ENCODE results near the gene SHISA9. TPM values are rescaled to one million over a fixed set of nuclear protein-coding genes. Genes with fewer than 3 reads are reported as not detected.

Gene SHISA9
- total RNA-seq, 2 experiments from 2014 or later: not detected

DNA sequence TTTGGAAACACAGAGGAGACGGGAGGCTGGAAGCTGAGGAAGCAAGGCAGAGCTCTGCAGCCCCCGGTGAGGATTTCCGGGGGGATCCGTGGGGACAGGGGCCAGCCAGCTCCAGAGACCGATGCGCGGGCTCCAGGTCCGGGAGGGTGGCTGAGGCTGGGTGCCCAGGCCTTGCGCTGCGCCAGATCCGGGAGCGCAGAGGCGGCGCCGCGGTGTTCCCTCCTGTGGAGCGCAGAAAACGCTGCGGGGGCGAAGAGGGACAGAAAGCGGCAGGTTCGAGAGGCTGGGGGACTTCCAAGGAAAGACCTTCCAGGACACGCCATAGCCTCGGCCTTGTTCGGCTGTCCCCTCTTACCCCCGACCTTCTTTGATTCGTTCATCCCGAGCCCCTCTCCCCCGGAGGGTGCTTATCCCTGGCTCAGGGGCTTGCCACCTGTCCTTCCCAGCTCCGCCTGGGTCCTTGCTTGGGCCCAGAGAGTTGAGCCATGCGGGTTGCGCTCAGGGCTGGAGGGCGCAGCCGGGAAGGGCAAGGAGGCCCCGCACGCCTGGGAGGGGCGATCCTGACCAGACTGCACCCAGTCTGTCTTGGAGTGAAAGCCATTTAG, 697 bp upstream of the SHISA9 start:
- intact Hi-C loops (cut with micrococcal nuclease; ENCODE audit: unreplicated experiment): no loop called here
- H3K4me3 ChIP-seq (ENCODE audit: low read depth, low read length, poor library complexity, severe bottlenecking): no peak overlapping the region
- no peak overlapping the region for H2AFZ ChIP-seq (ENCODE audit: low read length)
- H3K36me3 ChIP-seq (ENCODE audit: insufficient read depth, low read length): no peaks in the 10 kb centered on the region
- no peak for DNase-seq (ENCODE audit: low spot score)
- H3K4me1 ChIP-seq (ENCODE audit: insufficient read depth, low read length, poor library complexity, severe bottlenecking): no peaks in the 10 kb centered on the region
- POLR2A ChIA-PET: no interaction called here
- CTCF ChIA-PET (ENCODE audit: unreplicated experiment): no interaction called here
- no peaks in the 10 kb centered on the region for H3K79me2 ChIP-seq (ENCODE audit: insufficient read depth, low read depth, low read length)
- no peaks in the 10 kb centered on the region for H3K9me3 ChIP-seq (ENCODE audit: low read length)
- H3K4me2 ChIP-seq (ENCODE audit: low read length): no peak overlapping the region
- TF ChIP-seq, protein P1, sequence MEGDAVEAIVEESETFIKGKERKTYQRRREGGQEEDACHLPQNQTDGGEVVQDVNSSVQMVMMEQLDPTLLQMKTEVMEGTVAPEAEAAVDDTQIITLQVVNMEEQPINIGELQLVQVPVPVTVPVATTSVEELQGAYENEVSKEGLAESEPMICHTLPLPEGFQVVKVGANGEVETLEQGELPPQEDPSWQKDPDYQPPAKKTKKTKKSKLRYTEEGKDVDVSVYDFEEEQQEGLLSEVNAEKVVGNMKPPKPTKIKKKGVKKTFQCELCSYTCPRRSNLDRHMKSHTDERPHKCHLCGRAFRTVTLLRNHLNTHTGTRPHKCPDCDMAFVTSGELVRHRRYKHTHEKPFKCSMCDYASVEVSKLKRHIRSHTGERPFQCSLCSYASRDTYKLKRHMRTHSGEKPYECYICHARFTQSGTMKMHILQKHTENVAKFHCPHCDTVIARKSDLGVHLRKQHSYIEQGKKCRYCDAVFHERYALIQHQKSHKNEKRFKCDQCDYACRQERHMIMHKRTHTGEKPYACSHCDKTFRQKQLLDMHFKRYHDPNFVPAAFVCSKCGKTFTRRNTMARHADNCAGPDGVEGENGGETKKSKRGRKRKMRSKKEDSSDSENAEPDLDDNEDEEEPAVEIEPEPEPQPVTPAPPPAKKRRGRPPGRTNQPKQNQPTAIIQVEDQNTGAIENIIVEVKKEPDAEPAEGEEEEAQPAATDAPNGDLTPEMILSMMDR (conservative IDR thresholded peaks at IDR 0.05; ENCODE audit: low read length): no peak
- TF ChIP-seq EZH2phosphoT487 (IDR thresholded peaks at IDR 0.05; ENCODE audit: borderline replicate concordance, low read depth, low read length): no peak
- H3K27ac ChIP-seq (ENCODE audit: low read depth, low read length, poor library complexity, severe bottlenecking): no peak overlapping the region
- no peaks in the 10 kb centered on the region for H3K9me2 ChIP-seq (ENCODE audit: insufficient read depth, low read length)
- no TSS peak for BruUV-seq (replicated peaks)
- no peaks in the 10 kb centered on the region for H4K20me1 ChIP-seq (ENCODE audit: insufficient read depth, low read length)

DNA sequence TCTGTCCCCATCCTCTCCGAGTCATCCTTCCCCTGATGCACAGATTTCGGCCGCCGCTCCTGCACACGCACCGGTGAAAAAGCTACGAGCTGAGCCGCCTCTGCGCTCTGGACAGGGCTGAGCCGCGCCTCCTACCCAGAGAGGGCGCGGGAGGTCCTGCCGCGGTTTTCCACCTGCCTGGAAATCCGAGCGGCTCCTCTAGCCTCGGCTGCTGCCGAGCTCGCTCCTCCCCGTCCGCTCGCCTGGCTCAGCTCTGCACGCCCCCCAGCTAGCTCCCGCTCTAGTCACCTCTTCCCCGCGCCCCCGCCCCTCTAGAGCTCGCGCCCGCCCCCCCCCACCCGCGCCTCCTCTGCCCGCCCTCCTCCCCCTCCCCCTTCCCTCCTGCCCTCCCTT, 198 bp upstream of the SHISA9 start:
- Histone ChIP-seq H3K4me3 (ENCODE audit: low read depth, low read length, poor library complexity, severe bottlenecking) (no peak overlapping the region), H3K27ac (ENCODE audit: low read depth, low read length, poor library complexity, severe bottlenecking) (no peak overlapping the region), H3K79me2 (ENCODE audit: insufficient read depth, low read depth, low read length) (no peaks in the 10 kb centered on the region), H3K9me2 (ENCODE audit: insufficient read depth, low read length) (no peaks in the 10 kb centered on the region), H3K9me3 (ENCODE audit: low read length) (no peaks in the 10 kb centered on the region), H2AFZ (ENCODE audit: low read length) (no peak overlapping the region), H3K4me1 (ENCODE audit: insufficient read depth, low read length, poor library complexity, severe bottlenecking) (no peaks in the 10 kb centered on the region), H4K20me1 (ENCODE audit: insufficient read depth, low read length) (no peaks in the 10 kb centered on the region), H3K4me2 (ENCODE audit: low read length) (no peak overlapping the region), H3K36me3 (ENCODE audit: insufficient read depth, low read length) (no peaks in the 10 kb centered on the region)
- CTCF ChIA-PET (ENCODE audit: unreplicated experiment): no interaction called here
- TF ChIP-seq EZH2phosphoT487 (IDR thresholded peaks at IDR 0.05; ENCODE audit: borderline replicate concordance, low read depth, low read length): no peak
- TF ChIP-seq, protein P1 (conservative IDR thresholded peaks at IDR 0.05; ENCODE audit: low read length): no peak
- intact Hi-C loops (cut with micrococcal nuclease; ENCODE audit: unreplicated experiment): no loop called here
- POLR2A ChIA-PET: no interaction called here
- DNase-seq (ENCODE audit: low spot score): no peak
- BruUV-seq (replicated peaks): no TSS peak

DNA sequence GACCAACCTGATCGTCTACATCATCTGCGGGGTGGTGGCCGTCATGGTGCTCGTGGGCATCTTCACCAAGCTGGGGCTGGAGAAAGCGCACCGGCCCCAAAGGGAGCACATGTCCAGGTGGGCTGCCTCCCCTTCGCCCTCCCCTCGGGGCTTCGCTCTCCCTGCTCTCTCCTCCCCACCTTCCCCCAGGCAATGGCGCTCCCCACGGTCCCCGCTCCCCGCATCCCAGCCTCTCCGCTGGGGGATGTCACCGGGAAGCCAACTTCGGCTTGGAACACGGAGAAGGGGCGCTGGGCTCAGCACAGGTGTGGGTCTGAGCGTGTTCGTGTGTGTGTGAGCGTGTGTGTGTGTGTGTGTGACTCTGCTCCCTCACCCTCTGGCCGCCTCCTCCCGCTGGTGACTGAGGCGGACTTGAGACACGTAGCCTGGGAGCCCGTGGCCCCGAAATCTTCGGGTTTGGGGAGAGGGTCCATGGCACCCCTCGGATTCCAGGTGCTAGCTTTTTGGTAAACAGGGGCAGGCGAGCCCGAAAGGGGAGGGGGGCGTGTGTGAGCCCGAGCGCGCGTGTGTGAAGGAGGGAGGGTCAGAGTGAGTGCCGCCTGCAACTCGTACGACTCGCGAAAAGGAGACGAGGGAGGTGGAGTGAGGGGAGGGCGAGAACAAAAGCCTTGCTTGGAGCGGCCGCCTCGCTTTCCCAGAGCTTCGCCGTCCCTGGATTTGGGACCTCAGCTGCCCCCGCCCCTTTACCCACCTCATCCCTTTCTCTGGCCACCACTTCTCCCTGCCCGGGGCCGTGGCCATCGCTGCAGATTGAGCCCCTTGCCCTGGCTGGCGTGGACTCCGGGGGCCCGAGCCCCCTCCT, 1.3 kb downstream of the SHISA9 start:
- H3K9me2 ChIP-seq (ENCODE audit: insufficient read depth, low read length): no peaks in the 10 kb centered on the region
- no peak for DNase-seq (ENCODE audit: low spot score)
- H4K20me1 ChIP-seq (ENCODE audit: insufficient read depth, low read length): no peaks in the 10 kb centered on the region
- CTCF ChIA-PET (ENCODE audit: unreplicated experiment): no interaction called here
- H3K4me1 ChIP-seq (ENCODE audit: insufficient read depth, low read length, poor library complexity, severe bottlenecking): no peaks in the 10 kb centered on the region
- intact Hi-C loops (cut with micrococcal nuclease; ENCODE audit: unreplicated experiment): no loop called here
- H3K4me3 ChIP-seq (ENCODE audit: low read depth, low read length, poor library complexity, severe bottlenecking): no peak overlapping the region
- H3K9me3 ChIP-seq (ENCODE audit: low read length): no peaks in the 10 kb centered on the region
- no TSS peak for BruUV-seq (replicated peaks)
- H3K27ac ChIP-seq (ENCODE audit: low read depth, low read length, poor library complexity, severe bottlenecking): no peak overlapping the region
- no peaks in the 10 kb centered on the region for H3K79me2 ChIP-seq (ENCODE audit: insufficient read depth, low read depth, low read length)
- H3K36me3 ChIP-seq (ENCODE audit: insufficient read depth, low read length): no peaks in the 10 kb centered on the region
- H3K4me2 ChIP-seq (ENCODE audit: low read length): no peak overlapping the region
- POLR2A ChIA-PET: no interaction called here
- TF ChIP-seq, protein P1 (conservative IDR thresholded peaks at IDR 0.05; ENCODE audit: low read length): no peak
- no peak for TF ChIP-seq EZH2phosphoT487 (IDR thresholded peaks at IDR 0.05; ENCODE audit: borderline replicate concordance, low read depth, low read length)
- H2AFZ ChIP-seq (ENCODE audit: low read length): no peak overlapping the region
